ENCODE measurements around the gene KNDC1. TPM values are rescaled to one million over a fixed set of nuclear protein-coding genes. Genes with fewer than 3 reads are reported as not detected.

The KNDC1 gene
- total and polyA plus RNA-seq, 10 of the 15 experiments (the other 5 are each of a cell fraction or from before 2014, with no cell fraction given), result 0.03 to 0.11 (median 0.05) TPM; not detected in 7

GRCh38 chr10:133195096-133195495 lies 35.1 kb downstream of the KNDC1 start:
- SMC1A ChIA-PET (ENCODE audit: uncharacterized antibody, unreplicated experiment), result no interaction called here
- FAIRE-seq, result no peak
- Histone ChIP-seq H3K4me3 (no peak overlapping the region), H4K20me1 (ENCODE audit: control insufficient read depth, insufficient read depth) (no peaks in the 10 kb centered on the region), H3K4me1 (ENCODE audit: control insufficient read depth, insufficient read depth, low read length) (no peaks in the 10 kb centered on the region), H3K36me3 (ENCODE audit: control insufficient read depth in 2 of 2, insufficient read depth in 2 of 2, low read length in 1 of 2) (no peaks in the 10 kb centered on the region), H2AFZ (ENCODE audit: control insufficient read depth, low read depth, low read length) (no peak overlapping the region), H3K4me2 (ENCODE audit: control insufficient read depth, insufficient read depth) (no peak overlapping the region), H3K9ac (ENCODE audit: control insufficient read depth, insufficient read depth, low read length) (no peak overlapping the region), H3K79me2 (ENCODE audit: control insufficient read depth, insufficient read depth, low read length) (no peaks in the 10 kb centered on the region), H3K27ac (ENCODE audit: control insufficient read depth, insufficient read depth) (no peak overlapping the region), H3K9me3 (replicated peaks; ENCODE audit: control insufficient read depth, insufficient read depth, low read length) (no peaks in the 10 kb centered on the region), H3K27me3 (replicated peaks in 1 of 2; ENCODE audit: control insufficient read depth in 2 of 2, insufficient read depth in 2 of 2, low read length in 1 of 2) (no peaks in the 10 kb centered on the region)
- TF ChIP-seq BHLHE40 (IDR thresholded peaks at IDR 0.05; ENCODE audit: borderline replicate concordance in 1 of 2, low read depth in 2 of 2, low read length in 1 of 2) (no peak), RAD51 (IDR thresholded peaks at IDR 0.05) (no peak), SMC3 (IDR thresholded peaks at IDR 0.05; ENCODE audit: borderline replicate concordance, low read length) (no peak), SPI1 (IDR thresholded peaks at IDR 0.05; ENCODE audit: borderline replicate concordance, insufficient read depth, low read depth, low read length) (no peak), CHD2 (IDR thresholded peaks at IDR 0.05; ENCODE audit: borderline replicate concordance, low read depth, low read length) (no peak), PRDM15 (CRISPR knock-in tag; IDR thresholded peaks at IDR 0.05) (no peak), TARDBP (IDR thresholded peaks at IDR 0.05; ENCODE audit: borderline replicate concordance) (no peak), PML (IDR thresholded peaks at IDR 0.05; ENCODE audit: low read length) (no peak), HCFC1 (IDR thresholded peaks at IDR 0.05; ENCODE audit: low read length) (no peak), ASH2L (IDR thresholded peaks at IDR 0.05; ENCODE audit: borderline replicate concordance, low read depth) (no peak), ZNF592 (IDR thresholded peaks at IDR 0.05) (no peak)
- CTCF ChIA-PET, result no interaction called here
- no peak for ATAC-seq
- DNase-seq (ENCODE audit: low read depth, low spot score), result no peak
- POLR2A ChIA-PET, result no interaction called here
- 66% methylated on average over 19 of the region's 19 CpGs for WGBS (ENCODE audit: insufficient coverage, insufficient replicate concordance, low lambda C conversion rate, missing lambda C conversion rate)
- RAD21 ChIA-PET (ENCODE audit: unreplicated experiment), result no interaction called here
- BruUV-seq (replicated peaks), result no TSS peak
- in situ Hi-C loops (cut with MboI), result no loop called here
- intact Hi-C loops (cut with micrococcal nuclease; ENCODE audit: unreplicated experiment), result no loop called here
